A172 (cell line): Measurements from ENCODE around the gene USP33. TPM values are rescaled to one million over a fixed set of nuclear protein-coding genes. Genes with fewer than 3 reads are reported as not detected.
"Not testable (repeated sequence)": the region's sequence is repeated elsewhere in the genome, so short reads cannot be mapped to it uniquely, and the experiment has no call there.

Source experiments
- DNase-seq: peaks from one replicate; pipeline ENCODE4 v3.0.0-alpha.2; 2015; ENCODE audit warnings: low spot score
- total RNA-seq: library from RNA; depleted of rRNA; stranded (reverse); fragments of >200 nt; shearing (Covaris generic); gene quantifications from 2 replicates; pipeline ENCODE4 v1.2.3, GENCODE V29; 2014

Gene USP33
- total RNA-seq, 1 experiment from 2014 or later: 49.6 TPM

GRCh38 chr1:77741316-77741715 is 18.3 kb downstream of the USP33 start:
- DNase-seq: no peak

DNA sequence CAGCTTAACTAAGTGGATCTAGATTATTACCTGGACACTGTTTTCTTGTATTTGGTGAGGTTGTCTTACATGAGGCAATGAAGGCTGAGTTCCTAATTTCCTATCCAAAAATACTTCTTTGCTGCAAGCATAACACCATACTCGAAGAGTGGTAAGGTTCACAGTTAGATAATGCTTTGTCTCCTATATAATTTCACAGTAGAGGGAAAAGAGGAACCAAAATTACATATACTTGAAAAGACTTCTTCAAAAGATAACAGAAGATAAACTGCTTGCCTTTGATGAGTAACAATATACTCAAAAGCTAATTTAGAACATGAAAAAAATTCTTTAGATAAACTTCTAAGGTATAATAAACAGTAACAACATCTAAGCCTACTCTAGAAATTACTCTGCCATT is 20.4 kb downstream of the USP33 start:
- DNase-seq: no peak

GRCh38 chr1:77732090-77732489 is 27.6 kb downstream of the USP33 start:
- DNase-seq: no peak

GRCh38 chr1:77725706-77726105 is 33.9 kb downstream of the USP33 start:
- DNase-seq: no peak

DNA sequence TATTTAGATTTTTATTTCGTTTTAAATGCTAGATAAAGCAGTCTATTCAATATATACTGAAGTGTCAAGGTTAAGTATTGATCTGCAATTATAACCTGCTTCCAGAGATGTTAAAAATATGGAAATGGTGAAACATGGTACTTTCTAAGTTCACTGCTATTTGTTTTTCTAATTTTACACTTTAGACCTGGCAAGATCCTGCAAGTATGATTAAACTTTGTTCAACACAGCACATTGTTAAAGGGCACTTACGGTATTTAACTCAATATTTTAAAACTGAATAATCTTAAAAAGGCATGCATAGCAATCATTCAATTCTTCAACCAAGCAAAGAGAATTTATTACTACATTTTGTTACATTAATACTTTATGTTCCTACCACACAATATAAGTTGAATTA is 41.5 kb downstream of the USP33 start:
- DNase-seq: no peak

GRCh38 chr1:77716065-77716464 is 43.6 kb downstream of the USP33 start:
- no peak for DNase-seq

- no peak for DNase-seq
These were observed 49.9 kb downstream of the USP33 start for GRCh38 chr1:77709727-77710126.

DNA sequence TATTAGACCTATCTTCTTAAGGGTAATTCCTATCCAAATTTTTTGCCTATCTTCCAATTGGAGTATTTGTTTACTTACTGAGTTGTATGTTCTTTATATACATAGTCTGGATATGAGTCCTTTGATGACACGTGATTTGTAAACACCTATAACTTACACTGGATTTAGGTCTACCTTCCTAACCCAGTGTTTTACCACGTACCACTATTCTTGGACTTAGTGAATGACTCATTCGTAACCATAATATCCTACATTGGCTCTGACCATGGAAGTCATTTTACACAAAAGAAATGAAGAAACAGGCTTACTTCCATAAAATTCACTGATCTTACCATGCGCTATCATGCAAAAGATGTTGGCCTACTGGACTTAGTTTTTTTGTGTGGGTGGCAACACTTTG is 53.3 kb downstream of the USP33 start:
- DNase-seq: no peak

- DNase-seq: no peak
These were observed 54.9 kb downstream of the USP33 start for GRCh38 chr1:77704736-77705135.

DNA sequence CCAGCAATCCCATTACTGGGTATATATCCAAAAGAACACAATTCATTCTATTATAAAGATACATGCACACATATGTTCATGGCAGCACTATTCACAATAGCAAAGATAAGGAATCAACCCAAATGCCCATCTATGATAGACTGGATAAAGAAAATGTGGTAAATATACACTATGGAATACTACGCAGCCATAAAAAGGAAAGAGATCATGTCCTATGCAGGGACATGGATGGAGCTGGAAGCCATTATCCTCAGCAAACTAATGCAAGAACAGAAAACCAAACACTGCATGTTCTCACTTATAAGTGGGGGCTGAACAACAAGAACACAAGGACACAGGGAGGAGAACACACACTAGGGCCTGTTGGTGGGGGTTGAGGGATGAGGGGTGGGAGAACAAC is 60.0 kb downstream of the USP33 start:
- DNase-seq: not testable (repeated sequence)

- DNase-seq: no peak
These were observed 62.2 kb downstream of the USP33 start for GRCh38 chr1:77697441-77697840.

DNA sequence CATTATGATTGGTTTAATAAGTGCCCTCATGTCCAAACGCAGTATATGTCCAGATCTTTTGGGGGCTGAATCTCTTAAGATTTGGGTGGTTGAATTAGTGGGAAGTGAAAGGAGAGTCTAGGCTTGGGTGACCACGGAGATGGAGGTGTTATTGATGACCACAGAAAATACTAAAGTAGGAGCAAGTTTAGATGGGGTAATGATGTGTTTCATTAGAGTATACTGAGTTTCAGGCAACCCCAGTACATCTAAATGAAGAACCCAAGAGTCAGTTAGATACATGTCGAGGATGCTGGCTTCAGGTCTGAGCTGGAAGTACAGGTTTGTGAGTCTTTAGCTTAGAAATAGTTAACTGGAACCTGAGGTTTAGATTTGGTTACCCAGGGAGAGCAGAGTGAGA is 70.7 kb downstream of the USP33 start:
- no peak for DNase-seq

GRCh38 chr1:77687519-77687906 is 72.1 kb downstream of the USP33 start:
- DNase-seq: no peak

DNA sequence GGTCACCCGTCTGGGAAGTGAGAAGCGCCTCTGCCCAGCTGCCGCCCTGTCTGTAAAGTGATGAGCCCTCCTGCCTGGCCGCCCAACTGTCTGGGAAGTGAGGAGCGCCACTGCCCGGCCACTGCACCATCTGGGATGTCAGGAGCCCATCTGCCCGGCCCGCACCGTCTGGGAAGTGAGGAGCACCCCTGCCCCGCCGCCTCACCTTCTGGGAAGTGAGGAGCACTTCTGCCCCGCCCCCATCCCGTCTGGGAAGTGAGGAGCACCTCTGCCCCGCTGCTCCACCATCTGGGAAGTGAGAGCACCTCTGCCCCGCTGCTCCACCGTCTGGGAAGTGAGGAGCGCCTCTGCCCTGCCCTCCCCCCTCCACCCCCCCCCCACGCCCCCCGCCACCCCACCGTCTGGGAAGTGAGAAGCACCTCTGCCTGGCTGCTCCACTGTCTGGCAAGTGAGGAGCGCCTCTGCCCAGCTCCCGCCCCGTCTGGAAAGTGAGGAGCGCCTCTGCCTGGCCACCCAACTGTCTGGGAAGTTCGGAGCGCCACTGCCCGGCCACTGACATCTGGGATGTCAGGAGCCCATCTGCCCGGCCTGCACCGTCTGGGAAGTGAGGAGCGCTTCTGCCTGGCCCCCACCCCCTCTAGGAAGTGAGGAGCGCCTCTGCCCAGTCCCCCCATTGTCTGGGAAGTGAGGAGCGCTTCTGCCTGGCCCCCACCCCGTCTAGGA is 72.7 kb downstream of the USP33 start:
- no peak for DNase-seq

GRCh38 chr1:77683160-77684148 is 76.2 kb downstream of the USP33 start:
- peak; percentile 79 for DNase-seq

- peak; percentile 88 for DNase-seq
These were observed 77.0 kb downstream of the USP33 start, which contains the start of gene ZZZ3 for GRCh38 chr1:77682460-77683159. Gene ZZZ3 (minus strand): TSS chr1:77682658. CDS start chr1:77633354, 49,304 bp downstream.

GRCh38 chr1:77680173-77680572 is 79.5 kb downstream of the USP33 start:
- DNase-seq: no peak

GRCh38 chr1:77678660-77679610 is 80.7 kb downstream of the USP33 start:
- DNase-seq: no peak

GRCh38 chr1:77674807-77675206 is 84.8 kb downstream of the USP33 start:
- not testable (repeated sequence) for DNase-seq

DNA sequence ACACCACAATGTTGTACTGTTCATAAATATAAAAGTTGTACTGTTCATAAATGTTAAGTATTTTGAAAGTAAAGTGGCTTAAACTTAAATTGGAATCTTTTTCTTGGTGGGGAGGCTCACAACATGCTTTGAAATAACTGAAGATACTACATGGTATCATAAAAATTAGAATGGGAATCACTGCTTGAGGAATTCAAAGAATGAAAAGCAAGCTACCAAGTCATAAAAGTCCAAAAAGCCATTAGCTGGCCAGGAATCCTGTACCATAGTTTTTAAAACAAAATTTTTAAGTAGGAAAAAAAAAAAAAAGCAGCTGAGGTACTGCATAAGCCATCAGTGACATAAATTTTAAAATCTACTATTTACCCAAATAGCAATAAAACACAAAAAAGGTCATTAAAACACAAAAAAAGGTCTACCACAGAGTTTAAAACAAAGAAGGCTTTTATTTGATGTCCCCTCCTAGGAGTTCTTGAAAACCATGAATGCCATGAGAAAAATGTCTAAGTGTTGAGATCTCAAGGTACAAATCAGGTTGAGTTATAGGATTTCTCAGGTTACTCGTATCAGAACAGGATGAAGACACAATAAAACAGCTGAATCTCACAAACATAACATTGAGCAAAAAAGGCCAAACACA is 85.8 kb downstream of the USP33 start:
- DNase-seq: no peak
